ENCODE results near the gene TNNC1. TPM values are rescaled to one million over a fixed set of nuclear protein-coding genes. Genes with fewer than 3 reads are reported as not detected.
A peak's percentile ranks its signal among the peaks of the same experiment; 100 is the strongest.

TNNC1 gene
- total RNA-seq, 1 donor from 2014 or later = 0.67 TPM

DNA sequence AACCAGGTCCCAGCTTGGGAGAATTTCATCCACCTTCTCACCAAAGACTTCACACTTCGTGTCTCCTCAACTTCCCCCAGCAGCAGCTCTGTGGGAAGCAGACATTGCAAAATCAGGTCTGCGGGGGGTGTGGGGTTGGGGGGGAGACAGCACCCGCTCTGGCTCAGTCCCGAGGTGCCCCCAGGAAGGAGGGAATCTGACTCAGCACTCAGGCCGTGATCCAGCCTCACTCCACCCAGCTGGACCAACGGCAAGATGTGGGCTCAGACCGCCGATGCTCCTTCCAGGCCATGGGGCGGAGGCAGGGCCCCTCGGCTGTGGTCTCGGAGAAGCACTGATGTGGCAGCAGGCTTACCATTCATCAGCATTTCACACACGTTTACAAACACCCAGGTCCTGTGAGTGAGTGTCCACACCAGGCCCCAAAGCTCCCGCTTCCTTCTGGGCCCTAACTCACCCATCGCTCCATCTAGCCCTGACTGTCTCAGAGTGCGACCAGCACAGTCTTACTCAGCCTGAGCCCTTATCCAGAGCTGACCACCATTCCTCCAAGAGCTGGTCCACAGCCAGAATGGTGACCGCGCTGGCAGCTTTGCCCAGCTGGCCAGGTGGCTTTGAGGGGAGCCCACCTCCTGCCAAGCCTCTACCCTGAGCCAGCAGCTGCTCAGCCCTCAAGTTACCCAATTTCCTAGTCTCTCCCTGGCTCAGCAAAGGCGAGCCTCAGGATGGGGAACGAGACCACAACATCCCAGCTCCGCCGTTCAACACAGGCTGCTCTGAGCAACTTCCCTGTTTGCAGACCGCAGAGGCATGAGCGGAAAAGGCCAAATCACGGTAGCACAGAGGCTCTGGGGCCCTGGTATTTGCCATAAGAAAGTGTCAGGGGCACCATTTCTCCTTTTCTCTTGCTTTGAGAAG lies 44.6 kb upstream of the TNNC1 start:
- peaks cover 4% of the 10 kb centered on the region for H3K27me3 Mint-ChIP-seq (ENCODE audit: unreplicated experiment)
- no peak overlapping the region for H3K27ac Mint-ChIP-seq (ENCODE audit: unreplicated experiment)
- peak overlapping the region; percentile 51 for H3K4me3 Mint-ChIP-seq (ENCODE audit: unreplicated experiment)
- no peak for DNase-seq (ENCODE audit: low spot score)
- H3K4me1 Mint-ChIP-seq (ENCODE audit: unreplicated experiment) = peaks cover 54% of the 10 kb centered on the region
- TF ChIP-seq, protein P1, sequence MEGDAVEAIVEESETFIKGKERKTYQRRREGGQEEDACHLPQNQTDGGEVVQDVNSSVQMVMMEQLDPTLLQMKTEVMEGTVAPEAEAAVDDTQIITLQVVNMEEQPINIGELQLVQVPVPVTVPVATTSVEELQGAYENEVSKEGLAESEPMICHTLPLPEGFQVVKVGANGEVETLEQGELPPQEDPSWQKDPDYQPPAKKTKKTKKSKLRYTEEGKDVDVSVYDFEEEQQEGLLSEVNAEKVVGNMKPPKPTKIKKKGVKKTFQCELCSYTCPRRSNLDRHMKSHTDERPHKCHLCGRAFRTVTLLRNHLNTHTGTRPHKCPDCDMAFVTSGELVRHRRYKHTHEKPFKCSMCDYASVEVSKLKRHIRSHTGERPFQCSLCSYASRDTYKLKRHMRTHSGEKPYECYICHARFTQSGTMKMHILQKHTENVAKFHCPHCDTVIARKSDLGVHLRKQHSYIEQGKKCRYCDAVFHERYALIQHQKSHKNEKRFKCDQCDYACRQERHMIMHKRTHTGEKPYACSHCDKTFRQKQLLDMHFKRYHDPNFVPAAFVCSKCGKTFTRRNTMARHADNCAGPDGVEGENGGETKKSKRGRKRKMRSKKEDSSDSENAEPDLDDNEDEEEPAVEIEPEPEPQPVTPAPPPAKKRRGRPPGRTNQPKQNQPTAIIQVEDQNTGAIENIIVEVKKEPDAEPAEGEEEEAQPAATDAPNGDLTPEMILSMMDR (IDR thresholded peaks at IDR 0.05; ENCODE audit: unreplicated experiment) = no peak
- H3K9me3 Mint-ChIP-seq (ENCODE audit: unreplicated experiment) = no peaks in the 10 kb centered on the region
- H3K36me3 Mint-ChIP-seq (ENCODE audit: low read depth, unreplicated experiment) = peaks cover 19% of the 10 kb centered on the region

DNA sequence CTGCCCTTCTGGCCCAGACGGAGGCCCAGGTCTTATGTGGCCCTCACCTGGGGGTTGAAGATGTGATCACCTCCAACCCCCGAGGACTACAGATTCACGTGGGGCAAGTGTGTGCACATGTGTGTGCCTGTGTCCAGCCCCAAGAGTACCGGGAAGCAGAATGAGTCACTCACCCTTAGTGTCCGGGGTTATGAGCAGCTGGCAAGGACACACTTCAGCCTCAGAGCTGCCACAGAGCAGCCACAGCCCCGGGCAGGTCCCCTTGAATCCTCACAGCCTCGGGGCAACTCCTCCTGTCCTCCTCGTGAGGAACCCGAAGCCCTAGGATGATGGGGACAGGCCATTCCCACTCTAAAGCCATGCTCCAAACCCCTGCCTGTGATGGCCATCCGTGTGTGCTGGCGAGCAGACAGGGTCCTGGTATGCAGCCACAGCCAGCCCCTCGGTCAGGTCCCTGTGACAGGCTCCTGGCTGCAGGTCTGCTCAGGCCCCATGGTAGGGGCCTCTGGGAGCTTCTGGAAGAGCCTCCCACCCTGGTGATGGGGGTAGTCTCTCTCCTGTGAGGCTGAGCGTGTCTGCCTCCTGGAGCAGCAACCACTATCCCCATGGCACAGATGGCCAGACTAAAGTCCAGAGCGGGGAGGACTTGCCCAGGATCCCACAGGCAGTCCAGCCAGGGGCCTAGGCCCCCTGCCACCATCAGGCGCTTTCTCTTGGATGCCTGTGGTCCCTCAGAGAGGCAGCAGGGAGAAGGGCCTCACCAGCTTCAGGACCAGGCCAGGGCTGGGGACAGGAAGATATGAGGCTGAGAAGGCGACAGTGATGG lies 42.1 kb upstream of the TNNC1 start:
- Mint-ChIP-seq H3K36me3 (ENCODE audit: low read depth, unreplicated experiment) (peaks cover 32% of the 10 kb centered on the region), H3K27ac (ENCODE audit: unreplicated experiment) (peak overlapping the region; percentile 75), H3K9me3 (ENCODE audit: unreplicated experiment) (no peaks in the 10 kb centered on the region), H3K4me1 (ENCODE audit: unreplicated experiment) (peaks cover 76% of the 10 kb centered on the region), H3K4me3 (ENCODE audit: unreplicated experiment) (peak overlapping the region; percentile 86), H3K27me3 (ENCODE audit: unreplicated experiment) (peaks cover 10% of the 10 kb centered on the region)
- DNase-seq (ENCODE audit: low spot score) = no peak
- TF ChIP-seq, protein P1 (IDR thresholded peaks at IDR 0.05; ENCODE audit: unreplicated experiment) = no peak

DNA sequence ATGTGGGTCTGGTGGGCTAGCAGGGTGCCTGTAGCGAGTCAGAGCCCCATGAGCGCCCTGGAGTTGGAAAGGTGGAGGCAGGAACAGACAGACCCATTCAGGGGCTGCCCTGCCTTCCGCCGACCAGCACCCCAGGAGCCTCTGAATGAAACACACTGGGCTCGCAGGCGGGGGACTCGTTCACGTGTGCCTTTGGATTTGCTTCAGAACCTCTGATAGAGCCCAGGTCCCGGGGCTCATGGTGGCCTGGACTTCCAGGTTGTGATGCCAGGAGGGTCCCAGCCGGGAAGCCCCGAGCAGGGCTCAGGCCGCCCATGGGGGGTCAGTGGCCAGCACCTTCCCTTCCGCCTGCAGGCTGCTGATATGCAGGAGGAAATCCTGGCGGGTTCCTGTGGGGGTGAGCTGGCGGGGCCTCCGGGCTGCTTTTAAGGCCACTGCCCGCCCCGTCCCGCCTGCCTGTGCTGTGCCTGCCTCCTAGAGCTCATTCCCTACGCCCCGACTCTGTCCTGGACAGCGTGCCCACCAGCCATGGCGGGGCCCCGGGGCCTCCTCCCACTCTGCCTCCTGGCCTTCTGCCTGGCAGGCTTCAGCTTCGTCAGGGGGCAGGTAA lies 41.1 kb upstream of the TNNC1 start, which contains the start of gene STAB1:
Gene STAB1, plus strand, starts transcription at position 453 of the 610 bp plus-strand sequence. Its CDS starts 76 bp downstream, at position 529.
- Mint-ChIP-seq H3K27me3 (ENCODE audit: unreplicated experiment) (peaks cover 10% of the 10 kb centered on the region), H3K9me3 (ENCODE audit: unreplicated experiment) (no peaks in the 10 kb centered on the region), H3K36me3 (ENCODE audit: low read depth, unreplicated experiment) (peaks cover 28% of the 10 kb centered on the region), H3K4me3 (ENCODE audit: unreplicated experiment) (peak within 1 kb of the TSS; percentile 88), H3K4me1 (ENCODE audit: unreplicated experiment) (peaks cover 74% of the 10 kb centered on the region), H3K27ac (ENCODE audit: unreplicated experiment) (peak within 1 kb of the TSS; percentile 92)
- TF ChIP-seq, protein P1 (IDR thresholded peaks at IDR 0.05; ENCODE audit: unreplicated experiment) = no peak
- peak; percentile 84 for DNase-seq (ENCODE audit: low spot score)

DNA sequence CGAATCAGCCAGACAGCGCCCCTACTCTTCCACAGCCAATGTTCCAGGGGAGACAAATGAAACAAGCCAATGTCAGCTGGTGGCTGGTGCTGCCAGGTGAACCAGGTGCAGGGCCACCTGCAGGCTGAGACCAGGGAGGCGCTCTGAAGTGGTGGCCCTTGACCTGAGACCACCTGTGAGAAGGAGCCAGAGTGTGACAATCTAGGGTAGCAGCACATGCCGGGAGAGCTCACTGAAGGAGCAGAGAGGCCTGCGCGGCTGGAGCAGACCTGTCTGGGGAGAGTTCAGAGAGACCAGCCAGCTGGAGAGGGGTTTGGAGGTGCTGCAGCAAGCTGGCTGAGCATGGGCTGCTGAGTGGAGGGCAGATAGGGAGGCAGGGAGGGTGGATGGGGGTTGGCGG lies 40.6 kb upstream of the TNNC1 start:
- peaks cover 79% of the 10 kb centered on the region for H3K4me1 Mint-ChIP-seq (ENCODE audit: unreplicated experiment)
- H3K36me3 Mint-ChIP-seq (ENCODE audit: low read depth, unreplicated experiment) = peaks cover 28% of the 10 kb centered on the region
- TF ChIP-seq, protein P1 (IDR thresholded peaks at IDR 0.05; ENCODE audit: unreplicated experiment) = no peak
- H3K4me3 Mint-ChIP-seq (ENCODE audit: unreplicated experiment) = peak overlapping the region; percentile 88
- H3K27me3 Mint-ChIP-seq (ENCODE audit: unreplicated experiment) = peaks cover 11% of the 10 kb centered on the region
- H3K27ac Mint-ChIP-seq (ENCODE audit: unreplicated experiment) = peak overlapping the region; percentile 92
- no peak for DNase-seq (ENCODE audit: low spot score)
- H3K9me3 Mint-ChIP-seq (ENCODE audit: unreplicated experiment) = no peaks in the 10 kb centered on the region
